Kidney glomerular epithelial cell (primary cell): ENCODE data around the gene COLQ.
A peak's percentile ranks its signal among the peaks of the same experiment; 100 is the strongest.

Experiments
- DNase-seq: peaks from one replicate; lab custom pipeline; 2025; lab: John Stamatoyannopoulos, UW

The COLQ gene

DNA sequence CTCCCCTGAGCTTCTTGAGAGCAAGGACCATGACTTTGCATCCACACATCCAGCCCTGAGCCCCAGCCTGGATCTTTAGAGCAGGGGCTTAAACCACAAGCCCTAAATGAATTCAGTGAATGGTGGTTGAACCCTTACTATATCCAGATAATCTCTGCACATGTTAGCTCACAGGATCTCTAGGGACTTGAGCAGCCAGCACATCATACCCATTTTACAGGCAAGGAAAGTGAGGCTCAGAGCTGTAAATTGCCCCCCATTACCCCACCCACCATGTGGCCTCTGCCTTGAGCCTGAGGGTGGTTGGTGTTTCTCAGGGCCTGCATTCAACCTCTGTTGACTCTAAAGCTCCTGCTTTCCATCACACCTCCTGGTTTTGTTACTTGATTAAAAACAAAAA is 66.5 kb downstream of the COLQ start:
- DNase-seq: no peak

DNA sequence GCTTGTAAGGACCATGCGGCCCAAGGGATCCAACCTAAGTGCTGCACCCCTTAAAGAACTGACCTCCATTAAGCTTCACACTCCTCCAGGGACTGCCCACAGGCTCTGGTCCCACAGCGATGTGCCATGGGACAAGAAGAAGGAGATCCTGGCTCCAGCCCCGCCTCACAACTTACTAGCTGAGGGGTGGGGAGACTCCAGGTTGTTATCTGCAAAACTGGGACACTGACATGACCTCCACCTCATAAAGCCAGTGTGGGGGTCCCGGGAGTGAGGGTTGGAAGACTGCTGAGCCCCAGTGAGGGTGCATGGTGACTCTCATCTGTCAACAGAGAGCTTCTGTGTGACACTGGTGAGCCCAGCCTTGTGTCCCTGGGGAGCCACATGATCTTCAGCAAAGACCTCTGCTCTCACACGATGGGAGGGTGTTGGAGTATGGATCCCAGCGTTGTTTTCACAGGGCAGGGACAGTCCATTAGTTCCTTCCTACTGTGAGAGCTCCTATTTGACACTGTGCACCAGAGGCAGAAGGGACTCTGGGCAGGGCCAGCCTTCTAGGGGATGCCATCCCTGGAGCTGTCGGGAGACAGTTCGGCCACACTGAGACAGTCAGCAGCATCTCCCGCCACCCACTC is 67.4 kb downstream of the COLQ start:
- DNase-seq: no peak

DNA sequence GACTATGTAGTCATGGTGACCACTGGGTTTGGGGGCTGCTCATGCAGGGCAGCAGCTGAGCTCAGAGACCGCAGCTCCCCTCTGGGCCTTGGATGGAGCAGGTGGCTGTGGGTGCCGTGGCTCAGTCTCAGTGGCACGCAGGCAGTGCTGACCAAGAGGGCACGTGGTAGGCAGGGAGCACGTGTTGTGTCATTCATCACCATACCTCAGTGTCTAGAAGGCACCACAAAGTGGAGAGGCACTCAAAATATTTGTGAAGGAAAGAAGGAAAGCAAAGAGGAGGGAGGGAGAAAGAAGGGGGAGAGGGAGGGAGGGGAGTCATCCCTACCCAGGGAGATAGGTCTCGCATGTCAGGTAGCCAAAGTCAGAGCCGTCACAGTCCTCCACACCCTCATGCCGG is 68.0 kb downstream of the COLQ start:
- no peak for DNase-seq

- DNase-seq: no peak
Observed at GRCh38 chr3:15452961-15453360, 68.5 kb downstream of the COLQ start.

- DNase-seq: no peak
Observed at GRCh38 chr3:15452156-15452555, 69.3 kb downstream of the COLQ start.

DNA sequence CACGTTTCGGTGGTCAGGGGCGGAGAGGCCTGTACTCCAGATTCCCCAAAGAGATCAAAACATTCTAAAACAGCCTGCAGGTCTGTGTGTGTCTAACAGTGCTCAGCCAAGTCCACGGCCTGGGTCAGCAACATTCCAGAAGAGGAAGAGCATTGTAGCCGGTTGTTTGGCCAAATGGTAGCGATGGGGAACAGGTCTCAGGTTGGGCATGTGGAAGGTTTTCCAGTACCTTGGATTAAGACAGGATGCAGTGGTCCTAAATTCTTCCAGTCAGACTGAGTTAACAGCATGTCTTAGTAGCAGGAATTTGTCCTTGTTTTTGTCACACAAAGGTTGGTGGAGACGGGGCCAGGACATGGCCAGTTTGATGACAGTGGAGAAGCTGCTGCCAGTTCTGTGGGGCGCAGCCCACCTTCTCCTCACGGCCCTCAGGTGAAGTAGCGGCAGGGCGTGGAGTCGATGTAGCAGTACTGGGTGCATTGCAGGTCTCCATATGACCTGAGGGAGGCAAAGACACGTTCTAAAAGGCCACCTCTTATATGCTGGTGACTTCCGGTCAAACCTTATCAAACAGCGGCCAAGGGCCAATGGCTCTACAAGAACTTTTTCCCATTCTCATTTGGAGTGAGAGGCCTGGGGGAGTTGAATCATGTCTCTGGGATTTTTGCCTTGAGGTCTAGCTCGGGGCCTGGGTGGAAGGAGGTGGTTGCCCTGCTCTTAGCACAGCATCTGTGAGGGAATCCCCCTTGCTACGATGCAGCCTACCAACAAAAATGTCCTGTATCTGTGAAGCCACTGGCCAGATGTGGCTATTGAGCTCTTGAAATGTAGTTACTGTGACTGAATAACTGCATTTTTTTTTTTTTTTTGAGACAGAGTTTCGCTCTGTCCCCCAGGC is 70.0 kb downstream of the COLQ start:
- DNase-seq: no peak

GRCh38 chr3:15450438-15451215 is 70.9 kb downstream of the COLQ start:
- no peak for DNase-seq

DNA sequence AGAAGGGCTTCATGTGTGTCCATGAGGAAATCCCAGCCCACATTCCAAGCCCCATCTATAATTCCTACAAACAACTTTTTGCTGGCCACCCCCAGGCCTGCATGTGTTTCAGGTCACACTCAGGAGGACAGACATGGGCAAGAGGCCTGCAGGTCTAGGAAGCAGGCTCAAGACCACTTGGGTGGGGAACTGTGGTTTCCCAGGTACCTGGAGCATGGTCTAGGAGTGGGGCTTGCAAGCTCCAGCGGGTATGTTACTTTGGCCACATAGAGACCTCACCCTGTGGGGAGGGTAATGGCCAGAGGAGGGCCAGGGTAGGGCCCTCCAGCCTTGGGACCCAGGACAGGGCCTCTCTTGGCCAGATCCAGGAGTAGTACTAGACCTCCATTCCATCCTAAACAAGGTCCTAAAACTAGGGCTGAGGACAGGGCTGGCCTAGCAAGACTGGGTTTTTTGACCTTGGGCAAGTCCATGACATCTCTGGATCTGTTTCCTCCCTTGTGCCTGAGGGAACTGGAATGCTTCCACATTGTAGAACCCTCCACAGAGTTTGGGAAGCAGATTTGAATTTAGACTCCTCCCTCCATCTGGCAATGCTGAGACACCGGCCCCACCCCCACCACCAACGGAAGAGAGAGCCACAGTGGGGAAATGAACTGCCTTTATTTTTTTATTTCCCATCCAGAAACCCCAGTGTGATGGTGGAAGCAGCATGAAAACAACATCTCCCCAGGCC is 71.8 kb downstream of the COLQ start:
- DNase-seq: no peak

DNA sequence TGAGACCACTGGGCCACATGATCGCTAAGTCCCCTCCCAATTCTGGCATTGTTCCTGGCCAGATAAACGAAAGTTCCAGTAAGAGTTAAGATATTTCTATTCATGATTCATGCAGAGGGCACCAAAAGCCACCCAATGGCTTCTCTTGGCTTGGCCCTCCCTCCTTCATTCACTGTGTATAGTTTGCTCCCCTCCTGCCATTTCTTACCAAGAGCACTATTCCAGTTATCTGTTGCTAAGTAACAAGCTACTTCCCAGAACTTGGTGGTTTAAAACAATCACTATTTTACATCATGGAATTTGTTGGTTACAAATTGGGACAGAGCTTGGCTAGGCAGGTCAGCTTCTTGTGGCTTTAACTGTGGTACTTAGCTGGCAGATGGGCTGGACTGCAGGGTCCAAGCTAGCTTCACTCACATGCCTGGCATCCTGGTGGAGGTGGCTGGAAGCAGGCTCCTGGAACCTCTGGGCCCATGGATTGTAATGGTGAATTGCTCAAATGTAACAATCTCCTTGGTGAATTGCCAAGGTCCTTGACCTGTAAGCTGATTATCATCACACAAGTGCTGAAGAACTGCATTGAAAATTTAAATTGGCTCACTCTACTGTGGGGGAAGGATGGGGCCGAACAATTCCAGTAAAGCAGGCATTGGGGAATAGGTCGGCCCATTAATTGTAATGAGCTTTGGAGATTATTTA is 77.5 kb downstream of the COLQ start:
- DNase-seq: no peak

DNA sequence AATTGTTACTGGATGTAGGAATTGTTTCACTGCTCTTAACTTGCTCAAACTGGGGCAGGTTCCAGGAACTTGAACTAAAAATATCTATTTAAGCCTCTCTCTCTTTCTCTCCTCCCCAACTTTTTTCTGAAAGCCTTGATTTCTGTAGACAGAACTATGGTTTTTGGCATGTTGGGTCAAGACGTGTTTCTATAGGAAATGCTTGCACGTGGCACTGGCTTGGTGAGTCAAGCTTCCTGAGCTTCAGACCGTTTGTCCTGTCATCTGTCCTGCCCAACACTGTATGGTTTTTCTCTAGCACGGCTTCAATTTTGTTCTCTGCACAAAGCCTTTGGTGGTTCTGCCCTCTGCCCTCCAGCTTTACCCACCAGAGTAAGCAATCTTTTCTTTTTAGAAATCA is 80.6 kb downstream of the COLQ start:
- DNase-seq: no peak

DNA sequence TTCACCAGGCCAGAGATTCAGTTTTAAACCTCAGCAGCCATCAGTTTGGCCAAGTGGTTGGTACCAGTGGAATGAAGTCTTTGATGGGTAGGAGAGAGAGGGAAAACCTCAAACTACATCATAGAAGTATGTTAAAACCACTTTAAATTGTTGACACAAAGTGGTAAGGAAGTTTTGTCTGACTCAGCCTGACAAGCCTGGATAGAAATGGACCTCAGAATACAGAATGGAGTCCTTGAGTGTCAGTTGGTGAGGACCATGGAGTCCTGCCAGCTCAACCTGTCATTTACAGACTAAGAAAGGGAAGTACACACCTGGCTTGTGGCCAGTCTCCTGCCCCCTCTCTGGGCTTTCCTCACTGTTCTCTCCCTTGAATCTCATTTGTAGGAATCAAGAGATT is 82.0 kb downstream of the COLQ start:
- no peak for DNase-seq

- DNase-seq: no peak
Observed at GRCh38 chr3:15438983-15439382, 82.5 kb downstream of the COLQ start.

DNA sequence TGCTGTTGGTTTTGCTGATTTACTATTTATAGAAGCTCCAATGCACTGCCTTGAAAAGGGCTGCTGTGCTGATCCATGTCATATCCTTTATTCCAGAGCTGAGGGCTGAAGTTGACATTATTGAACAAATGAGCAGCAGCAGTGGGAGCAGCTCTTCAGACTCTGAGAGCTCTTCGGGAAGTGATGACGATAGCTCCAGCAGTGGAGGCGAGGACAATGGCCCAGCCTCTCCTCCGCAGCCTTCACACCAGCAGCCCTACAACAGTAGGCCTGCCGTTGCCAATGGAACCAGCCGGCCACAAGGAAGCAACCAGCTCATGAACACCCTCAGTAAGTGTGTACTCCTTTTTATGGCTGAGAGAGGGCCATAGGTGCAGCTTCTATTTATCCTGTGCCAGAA is 85.3 kb downstream of the COLQ start:
- DNase-seq: no peak

- no peak for DNase-seq
Observed at GRCh38 chr3:15434756-15435155, 86.8 kb downstream of the COLQ start.

DNA sequence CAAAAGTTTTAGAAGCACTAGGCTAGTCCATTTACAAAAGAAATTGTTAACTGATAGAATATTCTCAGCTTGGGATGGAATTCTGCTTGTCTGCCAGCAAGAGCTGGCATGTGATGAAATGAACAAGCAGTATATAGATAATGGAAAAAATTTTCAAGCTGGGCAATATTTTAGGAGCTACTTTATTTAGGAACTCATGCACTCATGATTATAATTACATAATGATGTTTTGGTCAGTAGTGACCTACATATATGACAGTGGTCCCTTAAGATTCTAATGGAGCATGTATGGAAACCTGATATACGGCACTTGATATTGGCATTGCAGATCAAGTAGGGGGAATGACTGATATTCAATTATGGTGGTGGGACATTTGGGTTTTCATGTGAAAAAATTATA is 88.0 kb downstream of the COLQ start:
- DNase-seq: no peak

DNA sequence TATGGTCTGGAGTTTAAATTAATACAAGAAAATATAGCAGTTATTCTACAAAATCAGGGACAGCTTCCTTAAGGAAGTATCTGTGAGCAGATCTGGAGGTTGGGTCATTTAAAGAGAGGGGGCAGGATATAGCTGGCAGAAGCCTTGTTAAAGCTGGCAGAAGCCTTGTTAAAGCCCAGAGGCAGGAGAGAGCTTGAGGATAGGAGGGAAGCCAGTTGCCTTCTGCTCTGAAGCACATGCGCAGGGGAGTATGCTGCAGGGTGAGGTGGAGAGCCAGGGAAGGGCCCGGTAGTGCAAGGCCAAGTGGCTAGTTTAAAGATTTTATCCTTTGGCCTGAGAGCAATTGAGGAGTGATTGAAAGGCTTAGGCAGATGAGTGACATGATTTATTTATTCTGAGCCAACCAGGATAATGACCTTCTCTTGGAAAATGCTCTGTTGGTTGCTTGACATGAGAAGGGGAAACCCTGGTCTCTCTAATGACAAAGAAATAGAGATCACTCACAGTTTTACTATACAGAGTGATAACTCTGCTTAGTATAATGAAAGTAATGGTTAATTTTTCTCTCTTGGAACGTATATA is 90.2 kb downstream of the COLQ start:
- no peak for DNase-seq

- no peak for DNase-seq
Observed at GRCh38 chr3:15430624-15431023, 90.9 kb downstream of the COLQ start.

DNA sequence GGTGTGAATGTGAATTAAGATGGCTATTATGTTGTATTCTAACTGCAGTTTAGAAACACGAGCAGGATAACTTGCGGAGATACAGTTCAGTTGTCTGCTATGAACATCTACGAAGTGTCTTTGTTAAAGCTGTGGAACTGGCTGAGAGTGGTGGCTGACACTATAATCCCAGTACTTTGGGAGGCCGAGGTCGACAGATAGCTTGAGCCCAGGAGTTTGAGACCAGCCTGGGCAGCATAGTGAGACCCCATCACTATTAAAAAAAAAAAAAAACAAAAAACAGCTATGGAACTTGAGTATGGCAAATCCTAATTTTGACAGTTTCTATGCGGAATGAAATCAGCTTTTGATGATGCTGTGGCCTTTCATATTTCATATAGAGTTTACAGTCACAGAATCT is 92.4 kb downstream of the COLQ start:
- no peak for DNase-seq

- DNase-seq: peak; percentile 43
Observed at GRCh38 chr3:15428539-15428938, 93.0 kb downstream of the COLQ start.

DNA sequence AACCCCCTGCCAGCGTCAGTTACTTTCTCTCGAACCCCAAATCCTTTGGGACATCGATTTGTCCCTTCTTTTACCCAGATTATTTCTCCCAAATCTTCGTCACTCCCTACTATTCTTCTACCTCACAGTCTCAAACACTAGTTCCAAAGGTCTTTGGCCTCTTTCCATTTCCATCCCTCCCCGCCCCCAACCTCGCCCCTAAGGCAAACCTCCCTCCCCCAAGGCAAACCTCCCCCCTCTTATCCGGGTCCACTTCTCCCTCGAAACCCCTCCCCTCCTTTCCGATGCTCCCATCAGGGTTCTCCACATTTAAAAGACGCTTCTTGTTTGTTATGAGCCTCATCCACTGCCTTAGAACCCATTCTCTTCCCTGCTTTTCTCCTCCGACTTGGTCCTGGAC is 93.5 kb downstream of the COLQ start:
- no peak for DNase-seq

GRCh38 chr3:15427182-15427880 is 94.2 kb downstream of the COLQ start, which contains the start of the genes EAF1 and METTL6:
Gene EAF1 (plus strand): TSS chr3:15427598. CDS start chr3:15427780, 182 bp downstream.
Gene METTL6 (minus strand): TSS chr3:15427544. CDS start chr3:15426511, 1,033 bp downstream.
- DNase-seq: peak; percentile 78
